HL-60 (cell line): ENCODE results near the gene IL1RAPL2.

Source experiments
- DNase-seq, 2 experiments: peaks; one replicate each; pipeline ENCODE4 v3.0.0-alpha.2; 2010 to 2020; ENCODE audit warnings: low read depth in 1 of 2, low spot score in 1 of 2
- H3K27ac ChIP-seq: fragments of 250-450 bp; sonication (Bioruptor Pico); replicated peaks from 2 replicates; pipeline ENCODE4 v1.5.1; 2020; ENCODE audit warnings: mild to moderate bottlenecking, moderate library complexity
- H3K27me3 ChIP-seq: fragments of 250-450 bp; sonication (Bioruptor Pico); 2 replicates; pipeline ENCODE4 v1.5.1; 2021; ENCODE audit warnings: mild to moderate bottlenecking, moderate library complexity; ENCODE audit not compliant: insufficient read depth, poor library complexity, severe bottlenecking
- H3K4me3 ChIP-seq: replicated peaks from 2 replicates; pipeline ENCODE4 v1.5.1; 2011; ENCODE audit warnings: mild to moderate bottlenecking, control low read depth, low read length; ENCODE audit not compliant: insufficient read depth
- GABPA ChIP-seq: IDR thresholded peaks from 2 replicates; pipeline ENCODE4 v1.6.1; 2012; ENCODE audit warnings: low read depth
- POLR2AphosphoS5 ChIP-seq: IDR thresholded peaks from 2 replicates; pipeline ENCODE4 v1.6.1; 2012; ENCODE audit warnings: low read depth
- SPI1 ChIP-seq: IDR thresholded peaks from 2 replicates; pipeline ENCODE4 v1.6.1; 2012; ENCODE audit warnings: low read depth, mild to moderate bottlenecking, borderline replicate concordance
- TF ChIP-seq, protein P1 (sequence below): IDR thresholded peaks from 2 replicates; pipeline ENCODE4 v1.6.1; 2012; ENCODE audit warnings: low read depth; ENCODE audit not compliant: insufficient replicate concordance
- TF ChIP-seq, protein P2 (sequence below): IDR thresholded peaks from one replicate; pipeline ENCODE4 v1.5.1; 2011; ENCODE audit warnings: low read length, control low read depth, inconsistent platforms; ENCODE audit not compliant: insufficient read depth

IL1RAPL2 gene

DNA sequence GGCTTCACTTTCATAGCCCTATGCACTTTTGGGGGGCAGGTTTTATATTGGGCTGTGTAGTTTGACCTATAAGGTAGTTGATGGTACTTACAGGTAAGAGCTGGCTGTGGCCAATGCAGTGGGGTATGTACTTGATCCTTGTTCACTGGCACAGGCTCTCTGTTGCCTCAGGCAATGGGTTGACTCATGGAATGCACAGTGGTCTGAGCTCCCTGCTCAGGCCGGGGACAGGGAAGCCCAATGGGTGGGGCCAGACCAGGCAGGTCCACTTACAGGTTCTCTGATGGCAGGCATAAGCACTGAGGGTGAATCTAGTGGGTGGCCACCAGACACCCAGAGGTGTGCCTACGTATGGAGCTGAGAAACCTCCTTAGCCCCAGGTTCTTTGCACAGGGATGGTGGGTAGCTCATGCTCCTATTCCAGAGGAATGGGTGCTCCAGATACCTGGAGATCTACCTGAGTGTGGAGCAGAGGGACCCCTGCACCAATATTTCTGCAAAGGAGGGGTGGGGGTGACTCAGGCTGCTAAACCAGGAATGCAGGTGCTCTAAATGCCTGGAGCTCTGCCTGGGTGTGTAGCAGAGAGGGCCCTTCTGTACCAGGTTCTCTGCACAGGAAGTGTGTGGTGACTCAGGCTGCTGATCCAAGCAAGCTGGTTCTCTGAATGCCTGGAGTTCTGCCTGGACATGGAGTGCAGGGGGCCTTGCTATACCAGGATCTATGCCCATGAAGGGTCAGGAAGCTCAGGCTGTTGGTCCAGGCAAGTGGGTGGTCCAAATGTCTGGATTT lies 52.3 kb downstream of the IL1RAPL2 start:
- no peak for DNase-seq
- H3K27me3 ChIP-seq, result no peaks in the 10 kb centered on the region
- no peak overlapping the region for H3K27ac ChIP-seq
- no peak for TF ChIP-seq GABPA
- TF ChIP-seq, protein P1, sequence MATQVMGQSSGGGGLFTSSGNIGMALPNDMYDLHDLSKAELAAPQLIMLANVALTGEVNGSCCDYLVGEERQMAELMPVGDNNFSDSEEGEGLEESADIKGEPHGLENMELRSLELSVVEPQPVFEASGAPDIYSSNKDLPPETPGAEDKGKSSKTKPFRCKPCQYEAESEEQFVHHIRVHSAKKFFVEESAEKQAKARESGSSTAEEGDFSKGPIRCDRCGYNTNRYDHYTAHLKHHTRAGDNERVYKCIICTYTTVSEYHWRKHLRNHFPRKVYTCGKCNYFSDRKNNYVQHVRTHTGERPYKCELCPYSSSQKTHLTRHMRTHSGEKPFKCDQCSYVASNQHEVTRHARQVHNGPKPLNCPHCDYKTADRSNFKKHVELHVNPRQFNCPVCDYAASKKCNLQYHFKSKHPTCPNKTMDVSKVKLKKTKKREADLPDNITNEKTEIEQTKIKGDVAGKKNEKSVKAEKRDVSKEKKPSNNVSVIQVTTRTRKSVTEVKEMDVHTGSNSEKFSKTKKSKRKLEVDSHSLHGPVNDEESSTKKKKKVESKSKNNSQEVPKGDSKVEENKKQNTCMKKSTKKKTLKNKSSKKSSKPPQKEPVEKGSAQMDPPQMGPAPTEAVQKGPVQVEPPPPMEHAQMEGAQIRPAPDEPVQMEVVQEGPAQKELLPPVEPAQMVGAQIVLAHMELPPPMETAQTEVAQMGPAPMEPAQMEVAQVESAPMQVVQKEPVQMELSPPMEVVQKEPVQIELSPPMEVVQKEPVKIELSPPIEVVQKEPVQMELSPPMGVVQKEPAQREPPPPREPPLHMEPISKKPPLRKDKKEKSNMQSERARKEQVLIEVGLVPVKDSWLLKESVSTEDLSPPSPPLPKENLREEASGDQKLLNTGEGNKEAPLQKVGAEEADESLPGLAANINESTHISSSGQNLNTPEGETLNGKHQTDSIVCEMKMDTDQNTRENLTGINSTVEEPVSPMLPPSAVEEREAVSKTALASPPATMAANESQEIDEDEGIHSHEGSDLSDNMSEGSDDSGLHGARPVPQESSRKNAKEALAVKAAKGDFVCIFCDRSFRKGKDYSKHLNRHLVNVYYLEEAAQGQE, result no peak
- no peak for TF ChIP-seq POLR2AphosphoS5
- TF ChIP-seq SPI1, result no peak
- TF ChIP-seq, protein P2, sequence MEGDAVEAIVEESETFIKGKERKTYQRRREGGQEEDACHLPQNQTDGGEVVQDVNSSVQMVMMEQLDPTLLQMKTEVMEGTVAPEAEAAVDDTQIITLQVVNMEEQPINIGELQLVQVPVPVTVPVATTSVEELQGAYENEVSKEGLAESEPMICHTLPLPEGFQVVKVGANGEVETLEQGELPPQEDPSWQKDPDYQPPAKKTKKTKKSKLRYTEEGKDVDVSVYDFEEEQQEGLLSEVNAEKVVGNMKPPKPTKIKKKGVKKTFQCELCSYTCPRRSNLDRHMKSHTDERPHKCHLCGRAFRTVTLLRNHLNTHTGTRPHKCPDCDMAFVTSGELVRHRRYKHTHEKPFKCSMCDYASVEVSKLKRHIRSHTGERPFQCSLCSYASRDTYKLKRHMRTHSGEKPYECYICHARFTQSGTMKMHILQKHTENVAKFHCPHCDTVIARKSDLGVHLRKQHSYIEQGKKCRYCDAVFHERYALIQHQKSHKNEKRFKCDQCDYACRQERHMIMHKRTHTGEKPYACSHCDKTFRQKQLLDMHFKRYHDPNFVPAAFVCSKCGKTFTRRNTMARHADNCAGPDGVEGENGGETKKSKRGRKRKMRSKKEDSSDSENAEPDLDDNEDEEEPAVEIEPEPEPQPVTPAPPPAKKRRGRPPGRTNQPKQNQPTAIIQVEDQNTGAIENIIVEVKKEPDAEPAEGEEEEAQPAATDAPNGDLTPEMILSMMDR, result no peak
- no peak overlapping the region for H3K4me3 ChIP-seq

DNA sequence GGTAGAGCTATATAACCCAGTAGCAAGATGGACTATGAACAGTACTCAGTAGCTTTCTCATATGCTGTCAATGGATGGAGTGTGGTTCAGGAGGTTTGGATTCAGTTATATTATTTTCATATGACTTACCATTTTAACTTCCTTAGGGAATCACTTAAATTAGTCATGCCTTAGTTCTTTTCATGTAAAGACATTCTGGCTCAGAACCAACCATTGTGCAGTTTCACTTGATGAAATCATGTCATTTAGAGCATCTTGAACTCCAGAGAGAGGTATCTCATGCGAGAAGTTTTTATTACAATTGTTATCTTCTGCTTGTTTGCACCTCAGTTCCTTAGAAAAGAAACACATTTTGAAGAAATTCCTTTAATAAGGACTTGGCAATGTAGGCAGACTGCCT lies 55.8 kb downstream of the IL1RAPL2 start:
- H3K27ac ChIP-seq, result no peak overlapping the region
- TF ChIP-seq GABPA (no peak), SPI1 (no peak), POLR2AphosphoS5 (no peak)
- TF ChIP-seq, protein P2, result no peak
- TF ChIP-seq, protein P1, result no peak
- DNase-seq, result no peak
- no peak overlapping the region for H3K4me3 ChIP-seq
- no peaks in the 10 kb centered on the region for H3K27me3 ChIP-seq

DNA sequence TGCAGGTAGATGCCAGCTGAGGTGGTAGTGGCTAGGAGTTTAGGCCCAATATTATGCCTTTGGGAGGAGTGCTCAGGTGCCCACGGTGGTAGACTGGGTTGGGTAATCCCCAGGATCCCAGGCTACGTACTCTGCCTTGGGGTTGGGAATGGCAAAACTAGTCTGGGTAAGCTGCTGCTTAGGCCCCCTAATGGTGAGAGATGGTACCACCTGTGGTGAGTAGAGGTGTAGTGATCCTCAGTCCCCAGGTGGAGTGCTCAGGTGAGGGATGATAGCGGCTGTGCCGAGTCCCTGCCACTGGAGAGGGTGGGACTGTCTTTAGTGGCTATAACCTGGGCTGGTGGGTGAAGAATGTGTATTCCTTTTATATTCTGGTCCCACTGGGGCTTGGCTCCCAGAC lies 75.2 kb downstream of the IL1RAPL2 start:
- H3K27ac ChIP-seq, result no peak overlapping the region
- H3K4me3 ChIP-seq, result no peak overlapping the region
- no peaks in the 10 kb centered on the region for H3K27me3 ChIP-seq
- TF ChIP-seq, protein P2, result no peak
- TF ChIP-seq POLR2AphosphoS5, result no peak
- TF ChIP-seq GABPA, result no peak
- no peak for TF ChIP-seq SPI1
- TF ChIP-seq, protein P1, result no peak
- no peak for DNase-seq
